ENCODE data around the gene HNRNPUL2. TPM values are rescaled to one million over a fixed set of nuclear protein-coding genes. Genes with fewer than 3 reads are reported as not detected.

HNRNPUL2 gene
- polyA plus RNA-seq, 1 of the 3 experiments (the other 2 are of a cell fraction), result 33.5 TPM

- H4K20me1 ChIP-seq (ENCODE audit: insufficient read depth), result no peaks in the 10 kb centered on the region
- ChIA-PET POLR2A (interaction anchor here (1.5 to 4.0 kb wide), 4 partner anchors 16 to 118 kb away, joined by 5 to 24 read pairs (median 10); partner anchors contain the start of genes C11orf98, CSKMT, HNRNPUL2 and LBHD1), CTCF (interaction anchor here (0.6 to 1.5 kb wide), 3 partner anchors 16 to 91 kb away, joined by 3 to 5 read pairs (median 3); no protein-coding TSS in a partner anchor)
- DNase-seq, result no peak
- H3K4me1 ChIP-seq (ENCODE audit: control insufficient read depth in 1 of 2, insufficient read depth in 2 of 2, low read depth in 1 of 2, low read length in 1 of 2), result peaks cover 19 to 44% of the 10 kb centered on the region in 2 experiments; a peak in 3 of 4 replicates
- peak overlapping the region; percentile 35 to 38; a peak in 3 of 4 replicates for H3K4me3 ChIP-seq (ENCODE audit: low read depth in 2 of 2, low read length in 1 of 2)
- peak overlapping the region; percentile 93 for H2AFZ ChIP-seq (ENCODE audit: low read depth)
- no peaks in the 10 kb centered on the region for H3K9me2 ChIP-seq
- peak overlapping the region; percentile 85 to 94 for H3K27ac ChIP-seq (ENCODE audit: low read depth in 2 of 2, low read length in 1 of 2)
- peak overlapping the region; percentile 70 for H3K9ac ChIP-seq
- H3F3A ChIP-seq (replicated peaks; ENCODE audit: insufficient read depth), result peaks cover 54% of the 10 kb centered on the region
- 92% methylated on average over 7 of the region's 7 CpGs for WGBS (ENCODE audit: low lambda C conversion rate)
- H3K9me3 ChIP-seq, result no peaks in the 10 kb centered on the region
- H3K36me3 ChIP-seq (replicated peaks in 1 of 2; ENCODE audit: control insufficient read depth in 1 of 2, insufficient read depth in 2 of 2, low read length in 1 of 2), result peaks cover 40 to 45% of the 10 kb centered on the region in 2 experiments
- H3K27me3 ChIP-seq (ENCODE audit: insufficient read depth), result no peaks in the 10 kb centered on the region
- TF ChIP-seq TCF12 (IDR thresholded peaks at IDR 0.05) (no peak), ELF1 (IDR thresholded peaks at IDR 0.05) (no peak)
- peak overlapping the region; percentile 81 for H3K4me2 ChIP-seq
- peaks cover 9% of the 10 kb centered on the region; the same call in 1 of the 2 replicates for H3K79me2 ChIP-seq (ENCODE audit: insufficient read depth)
Observed at GRCh38 chr11:62710001-62710345, 17.3 kb downstream of the HNRNPUL2 start.

- peaks cover 10% of the 10 kb centered on the region; the same call in 1 of the 2 replicates for H3K79me2 ChIP-seq (ENCODE audit: insufficient read depth)
- H3F3A ChIP-seq (replicated peaks; ENCODE audit: insufficient read depth), result peaks cover 54% of the 10 kb centered on the region
- H3K4me3 ChIP-seq (ENCODE audit: low read depth in 2 of 2, low read length in 1 of 2), result peak overlapping the region; percentile 48 to 59
- H3K9ac ChIP-seq, result peak overlapping the region; percentile 70
- H2AFZ ChIP-seq (ENCODE audit: low read depth), result peak overlapping the region; percentile 93
- peak; percentile 89 for DNase-seq
- H3K9me3 ChIP-seq, result no peaks in the 10 kb centered on the region
- H3K4me2 ChIP-seq, result peak overlapping the region; percentile 81
- peak overlapping the region; percentile 85 to 94 for H3K27ac ChIP-seq (ENCODE audit: low read depth in 2 of 2, low read length in 1 of 2)
- no peaks in the 10 kb centered on the region for H3K27me3 ChIP-seq (ENCODE audit: insufficient read depth)
- peaks cover 22 to 45% of the 10 kb centered on the region in 2 experiments; a peak in 3 of 4 replicates for H3K4me1 ChIP-seq (ENCODE audit: control insufficient read depth in 1 of 2, insufficient read depth in 2 of 2, low read depth in 1 of 2, low read length in 1 of 2)
- 31% methylated on average over 26 of the region's 47 CpGs for WGBS (ENCODE audit: low lambda C conversion rate)
- H4K20me1 ChIP-seq (ENCODE audit: insufficient read depth), result no peaks in the 10 kb centered on the region
- POLR2A ChIA-PET, result interaction anchor here (0.6 to 4.0 kb wide), 10 partner anchors 16 to 180 kb away, joined by 3 to 24 read pairs (median 4); partner anchors contain the start of genes C11orf98, CSKMT, HNRNPUL2 and LBHD1
- CTCF ChIA-PET, result interaction anchor here (0.8 to 6.6 kb wide), 5 partner anchors 15 to 175 kb away, joined by 3 to 48 read pairs (median 3); no protein-coding TSS in a partner anchor
- no peaks in the 10 kb centered on the region for H3K9me2 ChIP-seq
- peaks cover 35 to 41% of the 10 kb centered on the region in 2 experiments for H3K36me3 ChIP-seq (replicated peaks in 1 of 2; ENCODE audit: control insufficient read depth in 1 of 2, insufficient read depth in 2 of 2, low read length in 1 of 2)
- TF ChIP-seq USF1 (IDR thresholded peaks at IDR 0.05; ENCODE audit: borderline replicate concordance, low read depth), result peak; percentile 37; the same call in 1 of the 2 replicates
- TF ChIP-seq, protein P1, sequence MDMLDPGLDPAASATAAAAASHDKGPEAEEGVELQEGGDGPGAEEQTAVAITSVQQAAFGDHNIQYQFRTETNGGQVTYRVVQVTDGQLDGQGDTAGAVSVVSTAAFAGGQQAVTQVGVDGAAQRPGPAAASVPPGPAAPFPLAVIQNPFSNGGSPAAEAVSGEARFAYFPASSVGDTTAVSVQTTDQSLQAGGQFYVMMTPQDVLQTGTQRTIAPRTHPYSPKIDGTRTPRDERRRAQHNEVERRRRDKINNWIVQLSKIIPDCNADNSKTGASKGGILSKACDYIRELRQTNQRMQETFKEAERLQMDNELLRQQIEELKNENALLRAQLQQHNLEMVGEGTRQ (IDR thresholded peaks at IDR 0.05; ENCODE audit: borderline replicate concordance, low read depth, low read length), result no peak
- TF ChIP-seq FOXM1 (IDR thresholded peaks at IDR 0.05; ENCODE audit: low read depth), result no peak
- no peak for TF ChIP-seq EZH2phosphoT487 (IDR thresholded peaks at IDR 0.05; ENCODE audit: borderline replicate concordance, low read depth)
- peak; percentile 95 for TF ChIP-seq TEAD4 (IDR thresholded peaks at IDR 0.05; ENCODE audit: borderline replicate concordance, insufficient read depth)
- TF ChIP-seq JUND (IDR thresholded peaks at IDR 0.05), result peak; percentile 56; the same call in 1 of the 2 replicates
- no peak for TF ChIP-seq NRF1 (IDR thresholded peaks at IDR 0.05; ENCODE audit: low read depth, low read length)
- TF ChIP-seq EP300 (IDR thresholded peaks at IDR 0.05; ENCODE audit: borderline replicate concordance in 1 of 2, low read depth in 1 of 2, low read length in 1 of 2), result peak in 1 of 2 experiments; percentile 24; a peak in 1 of 4 replicates
- no peak for TF ChIP-seq NFIC (IDR thresholded peaks at IDR 0.05; ENCODE audit: borderline replicate concordance)
- no peak for TF ChIP-seq FOSL2 (IDR thresholded peaks at IDR 0.05; ENCODE audit: borderline replicate concordance, low read depth)
- TF ChIP-seq ZBTB33 (IDR thresholded peaks at IDR 0.05; ENCODE audit: borderline replicate concordance, low read depth), result no peak
- TF ChIP-seq ELF1 (IDR thresholded peaks at IDR 0.05), result peak; percentile 82
- TF ChIP-seq, protein P2, sequence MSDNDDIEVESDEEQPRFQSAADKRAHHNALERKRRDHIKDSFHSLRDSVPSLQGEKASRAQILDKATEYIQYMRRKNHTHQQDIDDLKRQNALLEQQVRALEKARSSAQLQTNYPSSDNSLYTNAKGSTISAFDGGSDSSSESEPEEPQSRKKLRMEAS (IDR thresholded peaks at IDR 0.05; ENCODE audit: low read depth), result no peak
- TF ChIP-seq RAD21 (IDR thresholded peaks at IDR 0.05; ENCODE audit: low read length), result no peak
- TF ChIP-seq SMC3 (IDR thresholded peaks at IDR 0.05; ENCODE audit: low read depth, low read length), result no peak
- TF ChIP-seq, protein P3, sequence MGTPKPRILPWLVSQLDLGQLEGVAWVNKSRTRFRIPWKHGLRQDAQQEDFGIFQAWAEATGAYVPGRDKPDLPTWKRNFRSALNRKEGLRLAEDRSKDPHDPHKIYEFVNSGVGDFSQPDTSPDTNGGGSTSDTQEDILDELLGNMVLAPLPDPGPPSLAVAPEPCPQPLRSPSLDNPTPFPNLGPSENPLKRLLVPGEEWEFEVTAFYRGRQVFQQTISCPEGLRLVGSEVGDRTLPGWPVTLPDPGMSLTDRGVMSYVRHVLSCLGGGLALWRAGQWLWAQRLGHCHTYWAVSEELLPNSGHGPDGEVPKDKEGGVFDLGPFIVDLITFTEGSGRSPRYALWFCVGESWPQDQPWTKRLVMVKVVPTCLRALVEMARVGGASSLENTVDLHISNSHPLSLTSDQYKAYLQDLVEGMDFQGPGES (IDR thresholded peaks at IDR 0.05; ENCODE audit: low read depth, low read length), result no peak
- TF ChIP-seq, protein P4, sequence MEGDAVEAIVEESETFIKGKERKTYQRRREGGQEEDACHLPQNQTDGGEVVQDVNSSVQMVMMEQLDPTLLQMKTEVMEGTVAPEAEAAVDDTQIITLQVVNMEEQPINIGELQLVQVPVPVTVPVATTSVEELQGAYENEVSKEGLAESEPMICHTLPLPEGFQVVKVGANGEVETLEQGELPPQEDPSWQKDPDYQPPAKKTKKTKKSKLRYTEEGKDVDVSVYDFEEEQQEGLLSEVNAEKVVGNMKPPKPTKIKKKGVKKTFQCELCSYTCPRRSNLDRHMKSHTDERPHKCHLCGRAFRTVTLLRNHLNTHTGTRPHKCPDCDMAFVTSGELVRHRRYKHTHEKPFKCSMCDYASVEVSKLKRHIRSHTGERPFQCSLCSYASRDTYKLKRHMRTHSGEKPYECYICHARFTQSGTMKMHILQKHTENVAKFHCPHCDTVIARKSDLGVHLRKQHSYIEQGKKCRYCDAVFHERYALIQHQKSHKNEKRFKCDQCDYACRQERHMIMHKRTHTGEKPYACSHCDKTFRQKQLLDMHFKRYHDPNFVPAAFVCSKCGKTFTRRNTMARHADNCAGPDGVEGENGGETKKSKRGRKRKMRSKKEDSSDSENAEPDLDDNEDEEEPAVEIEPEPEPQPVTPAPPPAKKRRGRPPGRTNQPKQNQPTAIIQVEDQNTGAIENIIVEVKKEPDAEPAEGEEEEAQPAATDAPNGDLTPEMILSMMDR (IDR thresholded peaks at IDR 0.05), result no peak
Observed at GRCh38 chr11:62709247-62710000, 17.8 kb downstream of the HNRNPUL2 start.

All from SK-N-SH (cell line).